Measurements from ENCODE around the gene EEPD1.

The EEPD1 gene

GRCh38 chr7:36192053-36192824, 39.2 kb downstream of the EEPD1 start:
- peak; percentile 80 for FAIRE-seq

- FAIRE-seq, result no peak
Observed at GRCh38 chr7:36192877-36193276, 39.8 kb downstream of the EEPD1 start.

- no peak for FAIRE-seq
Observed at GRCh38 chr7:36198854-36199266, 45.8 kb downstream of the EEPD1 start.

- FAIRE-seq, result no peak
Observed at GRCh38 chr7:36199329-36199728, 46.3 kb downstream of the EEPD1 start.

GRCh38 chr7:36201122-36201723, 48.2 kb downstream of the EEPD1 start:
- no peak for FAIRE-seq

- no peak for FAIRE-seq
Observed at GRCh38 chr7:36202398-36202797, 49.3 kb downstream of the EEPD1 start.

- no peak for FAIRE-seq
Observed at GRCh38 chr7:36203071-36203790, 50.2 kb downstream of the EEPD1 start.

GRCh38 chr7:36204044-36204663, 51.1 kb downstream of the EEPD1 start:
- no peak for FAIRE-seq

- no peak for FAIRE-seq
Observed at GRCh38 chr7:36204929-36205635, 52.0 kb downstream of the EEPD1 start.

GRCh38 chr7:36205803-36206202, 52.7 kb downstream of the EEPD1 start:
- FAIRE-seq, result no peak

- FAIRE-seq, result peak; percentile 86
Observed at GRCh38 chr7:36207451-36208291, 54.6 kb downstream of the EEPD1 start.

GRCh38 chr7:36208426-36208825, 55.4 kb downstream of the EEPD1 start:
- no peak for FAIRE-seq

GRCh38 chr7:36208997-36209813, 56.2 kb downstream of the EEPD1 start:
- FAIRE-seq, result no peak

- no peak for FAIRE-seq
Observed at GRCh38 chr7:36209814-36210183, 56.7 kb downstream of the EEPD1 start.

GRCh38 chr7:36210291-36210922, 57.4 kb downstream of the EEPD1 start:
- no peak for FAIRE-seq

GRCh38 chr7:36214608-36215456, 61.8 kb downstream of the EEPD1 start:
- FAIRE-seq, result no peak

- no peak for FAIRE-seq
Observed at GRCh38 chr7:36215457-36215765, 62.4 kb downstream of the EEPD1 start.

- no peak for FAIRE-seq
Observed at GRCh38 chr7:36216063-36216684, 63.1 kb downstream of the EEPD1 start.

Data from islet of Langerhans (tissue), 1 donor.